GM12892 (cell line): Measurements from ENCODE around the gene BTRC.

ENCODE experiments used
- POLR2A ChIP-seq: IDR thresholded peaks from 2 replicates; pipeline ENCODE4 v1.6.1; 2011; ENCODE audit warnings: low read depth, low read length, control low read depth
- POLR2AphosphoS5 ChIP-seq: IDR thresholded peaks from 2 replicates; pipeline ENCODE4 v1.6.1; 2011; ENCODE audit warnings: low read depth, low read length, control low read depth

DNA sequence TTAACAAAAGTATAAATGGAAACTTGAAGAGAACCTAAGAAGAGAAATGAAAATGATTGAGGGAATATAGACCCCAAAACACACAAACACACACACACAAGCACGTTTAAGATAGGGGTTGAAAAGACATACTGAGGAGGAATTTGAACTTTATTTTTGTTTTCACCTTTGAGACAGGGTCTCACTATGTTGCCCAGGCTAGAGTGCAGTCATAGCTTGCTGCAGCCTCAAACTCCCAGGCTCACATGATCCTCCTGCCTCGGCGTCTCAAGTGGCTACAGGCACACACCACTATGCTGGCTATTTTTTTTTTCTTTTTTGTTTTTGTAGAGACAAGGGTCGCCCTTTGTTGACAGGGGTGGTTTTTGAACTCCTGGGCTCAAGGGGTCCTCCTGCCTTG, 4.0 kb downstream of the BTRC start:
- no peak for TF ChIP-seq POLR2A
- TF ChIP-seq POLR2AphosphoS5, result no peak
